Measurements from ENCODE around the gene TCP1.
"Not testable (repeated sequence)": the region's sequence is repeated elsewhere in the genome, so short reads cannot be mapped to it uniquely, and the experiment has no call there.

Gene TCP1

GRCh38 chr6:159772196-159772595 is 17.2 kb downstream of the TCP1 start:
- no peak for DNase-seq (ENCODE audit: low read depth)

GRCh38 chr6:159769470-159769869 is 19.9 kb downstream of the TCP1 start:
- DNase-seq (ENCODE audit: low read depth): no peak

GRCh38 chr6:159766906-159767305 is 22.5 kb downstream of the TCP1 start:
- DNase-seq (ENCODE audit: low read depth): no peak

- no peak for DNase-seq (ENCODE audit: low read depth)
Observed at GRCh38 chr6:159762681-159763293, 26.6 kb downstream of the TCP1 start.

GRCh38 chr6:159761873-159762680 is 27.3 kb downstream of the TCP1 start, which contains the start of gene ACAT2:
Gene ACAT2 (plus strand): TSS chr6:159762045. CDS start chr6:159762088, 43 bp downstream.
- peak; percentile 90 for DNase-seq (ENCODE audit: low read depth)

- peak; percentile 14 for DNase-seq (ENCODE audit: low read depth)
Observed at GRCh38 chr6:159761129-159761872, 28.1 kb downstream of the TCP1 start.

- DNase-seq (ENCODE audit: low read depth): no peak
Observed at GRCh38 chr6:159760602-159761057, 28.8 kb downstream of the TCP1 start.

- DNase-seq (ENCODE audit: low read depth): no peak
Observed at GRCh38 chr6:159759645-159760044, 29.8 kb downstream of the TCP1 start.

GRCh38 chr6:159758031-159759001 is 31.1 kb downstream of the TCP1 start:
- no peak for DNase-seq (ENCODE audit: low read depth)

- no peak for DNase-seq (ENCODE audit: low read depth)
Observed at GRCh38 chr6:159756508-159756907, 32.9 kb downstream of the TCP1 start.

- DNase-seq (ENCODE audit: low read depth): no peak
Observed at GRCh38 chr6:159754959-159755914, 34.2 kb downstream of the TCP1 start.

- no peak for DNase-seq (ENCODE audit: low read depth)
Observed at GRCh38 chr6:159754401-159754800, 35.0 kb downstream of the TCP1 start.

- DNase-seq (ENCODE audit: low read depth): no peak
Observed at GRCh38 chr6:159753081-159753872, 36.1 kb downstream of the TCP1 start.

GRCh38 chr6:159751448-159751847 is 38.0 kb downstream of the TCP1 start:
- no peak for DNase-seq (ENCODE audit: low read depth)

GRCh38 chr6:159748127-159748526 is 41.3 kb downstream of the TCP1 start:
- DNase-seq (ENCODE audit: low read depth): not testable (repeated sequence)

- no peak for DNase-seq (ENCODE audit: low read depth)
Observed at GRCh38 chr6:159746759-159747158, 42.6 kb downstream of the TCP1 start.

GRCh38 chr6:159745081-159745480 is 44.3 kb downstream of the TCP1 start:
- DNase-seq (ENCODE audit: low read depth): no peak

GRCh38 chr6:159742165-159742564 is 47.2 kb downstream of the TCP1 start:
- DNase-seq (ENCODE audit: low read depth): no peak

- no peak for DNase-seq (ENCODE audit: low read depth)
Observed at GRCh38 chr6:159739341-159739740, 50.1 kb downstream of the TCP1 start.

All from activated T-cell treated with anti-CD3 and anti-CD28 coated beads for 48 hours (primary cell).